ENCODE results near the gene DIAPH1.
A peak's percentile ranks its signal among the peaks of the same experiment; 100 is the strongest.

Gene DIAPH1

GRCh38 chr5:141489841-141490240 lies 129.0 kb downstream of the DIAPH1 start:
- no peaks in the 10 kb centered on the region for H3K9me3 ChIP-seq
- H3K4me3 ChIP-seq (ENCODE audit: low read depth, low read length): no peak overlapping the region
- DNase-seq: no peak
- no peak for TF ChIP-seq CTCF (IDR thresholded peaks at IDR 0.05; ENCODE audit: low read depth, low read length)
- no peaks in the 10 kb centered on the region for H3K27me3 ChIP-seq
- H3K4me1 ChIP-seq: no peaks in the 10 kb centered on the region; the same call in 1 of the 2 replicates
- peaks cover 72% of the 10 kb centered on the region for H3K36me3 ChIP-seq

DNA sequence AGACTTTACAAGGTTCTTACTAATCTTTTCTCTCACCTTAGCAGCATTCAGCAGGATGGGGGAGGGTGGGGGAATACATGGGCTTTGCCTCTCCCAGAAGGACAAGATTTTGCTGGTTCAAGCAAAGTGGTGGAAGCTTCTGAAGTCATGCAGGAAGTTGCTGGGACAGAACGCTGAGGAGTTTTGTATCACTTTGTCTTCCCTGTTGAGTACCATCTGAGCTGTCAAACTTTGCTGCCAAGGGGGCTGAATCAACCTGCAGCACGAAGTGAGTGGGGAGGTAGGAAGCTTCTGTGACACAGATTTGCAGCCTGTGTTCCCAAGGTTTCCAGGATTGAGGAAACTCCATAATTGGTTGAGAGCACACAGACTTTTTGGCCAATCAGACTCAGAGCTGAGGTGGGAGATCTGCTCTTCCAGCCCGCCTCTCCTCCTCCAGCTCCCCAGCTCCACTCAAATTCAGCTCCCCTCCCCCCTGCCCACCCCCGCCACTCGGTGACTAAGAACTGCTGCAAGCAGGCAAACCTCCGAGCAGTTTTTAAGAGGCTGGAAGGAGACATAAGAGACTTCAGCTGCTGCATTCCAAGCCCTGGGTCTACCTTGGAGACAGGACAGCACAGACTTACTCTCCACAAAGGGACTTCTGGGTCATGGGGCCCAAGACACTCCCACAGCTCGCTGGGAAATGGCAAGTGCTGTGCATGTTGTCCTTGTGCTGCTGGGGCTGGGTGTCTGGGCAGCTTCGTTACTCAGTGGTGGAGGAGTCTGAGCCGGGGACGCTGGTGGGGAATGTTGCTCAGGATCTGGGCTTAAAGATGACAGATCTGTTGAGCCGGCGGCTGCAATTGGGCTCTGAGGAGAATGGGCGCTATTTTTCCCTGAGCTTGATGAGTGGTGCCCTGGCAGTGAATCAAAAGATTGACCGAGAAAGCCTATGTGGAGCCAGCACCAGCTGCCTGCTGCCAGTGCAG lies 129.9 kb downstream of the DIAPH1 start, which contains the start of gene PCDHGC5:
Gene PCDHGC5 (plus strand): TSS at position 491 of the 971 bp plus-strand sequence. CDS start 160 bp downstream, at position 651.
- no peak for TF ChIP-seq CTCF (IDR thresholded peaks at IDR 0.05; ENCODE audit: low read depth, low read length)
- no peak within 1 kb of the TSS for H3K4me3 ChIP-seq (ENCODE audit: low read depth, low read length)
- DNase-seq: no peak
- no peaks in the 10 kb centered on the region; the same call in none of the 2 replicates for H3K4me1 ChIP-seq
- peaks cover 72% of the 10 kb centered on the region for H3K36me3 ChIP-seq
- no peaks in the 10 kb centered on the region for H3K27me3 ChIP-seq
- H3K9me3 ChIP-seq: no peaks in the 10 kb centered on the region

DNA sequence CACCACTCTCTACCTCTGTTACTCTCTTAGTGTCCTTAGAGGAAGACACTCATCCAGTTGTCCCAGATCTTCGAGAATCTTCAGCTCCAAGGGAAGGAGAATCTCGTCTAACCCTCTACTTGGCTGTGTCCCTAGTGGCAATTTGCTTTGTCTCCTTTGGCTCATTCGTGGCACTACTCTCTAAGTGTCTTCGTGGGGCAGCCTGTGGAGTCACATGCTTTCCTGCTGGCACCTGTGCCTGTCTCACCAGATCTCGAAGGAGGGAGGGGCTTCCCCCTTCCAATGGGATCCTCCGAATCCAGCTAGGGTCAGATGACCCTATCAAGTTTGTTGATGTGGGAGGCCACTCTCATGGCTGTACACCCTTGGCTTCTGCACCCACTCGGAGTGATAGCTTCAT lies 131.7 kb downstream of the DIAPH1 start:
- H3K9me3 ChIP-seq: no peaks in the 10 kb centered on the region
- H3K27me3 ChIP-seq: no peaks in the 10 kb centered on the region
- no peak overlapping the region for H3K4me3 ChIP-seq (ENCODE audit: low read depth, low read length)
- DNase-seq: no peak
- no peak for TF ChIP-seq CTCF (IDR thresholded peaks at IDR 0.05; ENCODE audit: low read depth, low read length)
- H3K36me3 ChIP-seq: peaks cover 63% of the 10 kb centered on the region
- H3K4me1 ChIP-seq: no peaks in the 10 kb centered on the region; the same call in none of the 2 replicates

DNA sequence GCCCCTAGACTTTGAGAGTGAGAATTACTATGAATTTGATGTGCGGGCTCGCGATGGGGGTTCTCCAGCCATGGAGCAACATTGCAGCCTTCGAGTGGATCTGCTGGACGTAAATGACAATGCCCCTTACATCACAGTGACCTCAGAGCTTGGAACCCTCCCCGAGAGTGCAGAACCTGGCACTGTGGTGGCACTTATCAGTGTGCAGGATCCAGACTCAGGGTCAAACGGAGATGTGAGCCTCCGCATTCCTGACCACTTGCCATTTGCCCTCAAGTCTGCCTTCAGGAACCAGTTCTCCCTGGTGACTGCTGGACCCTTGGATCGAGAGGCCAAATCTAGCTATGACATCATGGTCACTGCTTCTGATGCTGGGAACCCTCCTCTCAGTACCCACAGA lies 132.7 kb downstream of the DIAPH1 start:
- H3K4me3 ChIP-seq (ENCODE audit: low read depth, low read length): no peak overlapping the region
- no peak for TF ChIP-seq CTCF (IDR thresholded peaks at IDR 0.05; ENCODE audit: low read depth, low read length)
- no peak for DNase-seq
- H3K27me3 ChIP-seq: no peaks in the 10 kb centered on the region
- no peaks in the 10 kb centered on the region; the same call in none of the 2 replicates for H3K4me1 ChIP-seq
- peaks cover 56% of the 10 kb centered on the region for H3K36me3 ChIP-seq
- no peaks in the 10 kb centered on the region for H3K9me3 ChIP-seq

DNA sequence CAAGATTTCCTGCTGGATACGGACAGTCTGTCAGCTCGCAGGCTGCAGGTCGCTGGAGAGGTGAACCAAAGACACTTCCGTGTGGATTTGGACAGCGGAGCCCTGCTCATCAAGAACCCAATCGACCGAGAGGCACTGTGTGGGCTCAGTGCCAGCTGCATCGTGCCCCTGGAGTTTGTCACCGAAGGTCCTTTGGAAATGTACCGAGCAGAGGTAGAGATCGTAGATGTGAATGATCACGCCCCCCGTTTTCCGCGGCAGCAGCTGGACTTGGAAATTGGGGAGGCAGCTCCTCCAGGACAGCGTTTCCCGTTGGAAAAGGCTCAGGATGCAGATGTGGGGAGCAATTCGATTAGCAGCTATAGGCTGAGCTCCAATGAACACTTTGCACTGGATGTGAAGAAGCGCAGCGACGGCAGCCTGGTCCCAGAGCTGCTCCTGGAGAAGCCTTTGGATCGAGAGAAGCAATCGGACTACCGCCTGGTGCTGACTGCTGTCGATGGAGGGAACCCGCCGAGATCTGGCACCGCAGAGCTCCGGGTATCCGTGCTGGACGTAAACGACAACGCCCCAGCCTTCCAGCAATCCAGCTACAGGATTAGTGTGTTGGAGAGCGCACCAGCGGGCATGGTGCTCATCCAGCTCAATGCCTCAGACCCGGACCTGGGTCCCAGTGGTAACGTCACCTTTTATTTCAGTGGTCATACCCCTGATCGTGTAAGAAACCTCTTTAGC lies 133.3 kb downstream of the DIAPH1 start:
- DNase-seq: no peak
- no peaks in the 10 kb centered on the region for H3K27me3 ChIP-seq
- H3K9me3 ChIP-seq: no peaks in the 10 kb centered on the region
- H3K4me3 ChIP-seq (ENCODE audit: low read depth, low read length): peak overlapping the region; percentile 78
- H3K4me1 ChIP-seq: no peaks in the 10 kb centered on the region; the same call in none of the 2 replicates
- H3K36me3 ChIP-seq: peaks cover 52% of the 10 kb centered on the region
- no peak for TF ChIP-seq CTCF (IDR thresholded peaks at IDR 0.05; ENCODE audit: low read depth, low read length)

Measured in BE2C (cell line).